ENCODE measurements around the gene CDH19.
"Not testable (repeated sequence)": the region's sequence is repeated elsewhere in the genome, so short reads cannot be mapped to it uniquely, and the experiment has no call there.

CDH19 gene

DNA sequence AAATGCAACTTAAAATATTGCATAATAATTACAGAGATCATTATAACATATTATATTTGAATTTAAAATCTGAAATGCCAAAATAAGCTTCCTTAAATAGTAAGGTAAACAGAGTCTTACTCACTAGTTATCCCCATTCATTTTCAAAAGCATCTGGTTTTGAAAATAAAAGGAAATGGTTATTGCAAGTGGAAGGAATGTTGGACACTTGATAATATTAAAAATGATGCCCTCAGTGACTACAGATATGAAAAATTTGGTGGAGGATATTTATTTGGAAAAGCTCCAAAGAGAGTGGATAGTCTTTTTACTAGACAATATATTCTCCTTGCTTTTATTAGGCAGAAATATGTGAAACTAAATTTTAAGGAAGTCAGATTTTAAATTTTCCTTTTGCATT, 39.7 kb downstream of the CDH19 start:
- no peak for DNase-seq (ENCODE audit: low read depth in 1 of 2, low spot score in 1 of 2)

DNA sequence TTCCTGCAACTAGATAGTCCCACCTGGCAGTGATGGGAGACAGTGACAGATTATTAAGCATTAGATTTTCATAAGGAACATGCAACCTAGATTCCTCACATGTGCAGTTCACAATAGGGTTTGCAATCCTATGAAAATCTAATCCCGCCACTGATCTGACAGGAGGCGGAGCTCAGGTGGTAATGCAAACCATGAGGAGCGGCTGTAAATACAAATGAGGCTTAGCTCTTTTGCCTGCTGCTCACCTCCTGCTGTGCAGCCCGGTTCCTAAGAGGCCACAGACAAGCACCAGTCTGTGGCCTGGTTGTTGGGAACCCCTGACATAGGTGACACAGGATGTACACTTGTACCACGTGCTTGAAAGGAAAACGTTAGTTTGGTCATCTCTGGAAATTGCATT, 41.6 kb downstream of the CDH19 start:
- DNase-seq (ENCODE audit: low read depth in 1 of 2, low spot score in 1 of 2), result no peak

DNA sequence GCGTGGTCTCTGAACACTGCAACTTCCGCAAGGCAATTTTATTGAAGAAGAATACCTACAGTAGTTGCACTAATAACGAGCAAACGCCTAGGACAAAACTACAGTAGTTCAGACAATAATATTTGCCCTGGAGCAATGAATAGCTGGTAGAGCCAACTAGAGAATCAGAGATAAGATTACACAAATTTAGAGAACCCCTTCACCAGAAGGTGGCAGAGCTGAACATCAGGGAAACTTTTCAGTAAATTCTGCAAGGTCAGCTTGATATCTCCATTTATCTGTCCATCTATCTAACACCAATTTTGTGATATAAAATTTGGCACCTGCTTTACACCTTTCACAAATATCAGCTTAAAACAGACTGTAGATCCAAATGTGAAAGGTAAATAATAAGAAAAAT, 43.8 kb downstream of the CDH19 start:
- no peak for DNase-seq (ENCODE audit: low read depth in 1 of 2, low spot score in 1 of 2)

DNA sequence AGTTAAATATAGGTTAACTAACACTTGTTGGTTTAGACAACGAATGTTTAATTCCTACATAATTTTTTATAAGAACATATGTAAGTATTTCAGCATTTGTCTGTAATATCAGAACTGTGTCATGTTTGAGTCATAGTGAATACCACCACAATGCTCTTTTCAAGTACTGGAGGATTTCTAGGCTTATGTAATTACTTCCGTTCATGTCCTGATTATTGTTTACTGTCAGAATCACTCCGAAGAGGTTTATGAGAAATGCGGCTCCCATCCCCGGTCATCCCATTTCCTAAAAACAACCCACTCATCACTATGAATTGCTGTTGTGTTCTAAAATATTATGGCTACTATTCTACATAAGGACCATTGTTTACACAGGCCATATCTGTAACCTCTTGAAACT, 45.1 kb downstream of the CDH19 start:
- DNase-seq (ENCODE audit: low read depth in 1 of 2, low spot score in 1 of 2), result no peak

DNA sequence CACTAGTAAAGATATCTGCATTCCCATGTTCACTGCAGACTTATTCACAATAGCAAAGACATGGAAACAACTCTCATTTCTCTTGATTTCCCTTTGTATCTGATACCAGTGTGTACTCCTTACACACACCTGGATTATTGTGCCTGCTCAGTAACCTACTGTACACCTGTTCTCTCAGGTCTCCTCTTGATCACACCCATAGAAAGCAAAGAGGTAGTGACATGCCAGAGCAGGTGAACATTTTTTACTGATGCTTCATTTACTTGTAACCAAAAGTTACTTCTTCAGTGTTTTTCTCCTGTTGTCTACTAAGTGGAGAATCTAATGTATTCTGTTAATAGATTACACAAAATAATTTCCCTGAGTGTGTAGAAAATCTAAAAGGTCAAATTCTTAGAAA, 46.8 kb downstream of the CDH19 start:
- no peak for DNase-seq (ENCODE audit: low read depth in 1 of 2, low spot score in 1 of 2)

DNA sequence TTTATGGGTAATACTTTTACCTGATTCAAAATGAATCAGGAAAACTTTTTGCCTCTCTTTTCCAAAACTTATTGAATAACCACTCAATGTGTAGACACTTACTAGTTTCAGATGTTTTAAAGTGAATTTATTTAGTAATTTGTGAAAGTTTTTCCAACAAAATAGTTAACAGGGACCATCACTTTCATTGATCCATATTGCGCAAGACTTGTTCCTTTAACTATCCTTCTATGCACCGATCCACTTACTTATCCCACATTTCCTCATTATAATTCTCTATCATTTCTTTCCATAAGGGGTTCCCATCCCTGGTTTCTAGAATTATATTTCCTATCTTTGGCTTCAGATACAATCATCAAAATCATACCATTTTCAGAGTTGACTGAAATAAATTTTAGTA, 48.3 kb downstream of the CDH19 start:
- DNase-seq (ENCODE audit: low read depth in 1 of 2, low spot score in 1 of 2), result no peak

DNA sequence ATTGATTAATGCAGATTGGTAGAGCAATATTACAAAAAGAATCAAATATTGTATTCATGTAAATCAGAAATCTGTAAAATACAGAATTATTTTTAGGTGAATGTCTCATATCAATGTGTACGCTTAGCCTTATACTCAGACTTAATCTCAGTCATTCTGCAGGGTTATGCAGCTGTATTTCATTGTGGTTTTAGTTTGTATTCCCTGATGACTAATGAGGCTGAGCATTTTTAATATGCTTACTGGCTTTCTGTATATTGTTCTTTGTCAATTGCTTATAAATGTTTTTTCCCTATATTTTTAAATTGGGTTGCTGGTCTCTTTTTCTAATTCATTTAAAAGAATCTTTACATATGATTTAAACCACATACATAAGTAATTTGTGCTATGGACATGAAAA, 50.1 kb downstream of the CDH19 start:
- DNase-seq (ENCODE audit: low read depth in 1 of 2, low spot score in 1 of 2), result no peak

DNA sequence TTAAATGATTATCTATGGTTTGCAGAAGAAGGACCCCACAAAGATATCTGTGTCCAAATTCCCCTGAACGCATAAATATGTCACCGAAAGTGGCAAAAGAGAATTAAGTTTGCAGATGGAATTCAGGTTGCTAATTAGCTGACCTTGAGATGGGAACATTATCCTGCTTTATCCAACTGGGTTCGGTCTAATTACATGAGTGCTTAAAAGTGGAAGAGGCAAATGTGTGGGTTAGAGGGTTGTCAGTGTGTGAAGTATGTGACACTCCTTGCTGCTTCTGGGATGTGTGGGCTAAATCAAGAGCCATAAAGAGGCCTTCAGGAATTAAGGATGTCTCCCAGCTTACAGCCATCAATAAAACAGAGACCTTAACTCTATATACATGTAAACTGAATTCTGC, 53.5 kb downstream of the CDH19 start:
- DNase-seq (ENCODE audit: low read depth in 1 of 2, low spot score in 1 of 2), result no peak

DNA sequence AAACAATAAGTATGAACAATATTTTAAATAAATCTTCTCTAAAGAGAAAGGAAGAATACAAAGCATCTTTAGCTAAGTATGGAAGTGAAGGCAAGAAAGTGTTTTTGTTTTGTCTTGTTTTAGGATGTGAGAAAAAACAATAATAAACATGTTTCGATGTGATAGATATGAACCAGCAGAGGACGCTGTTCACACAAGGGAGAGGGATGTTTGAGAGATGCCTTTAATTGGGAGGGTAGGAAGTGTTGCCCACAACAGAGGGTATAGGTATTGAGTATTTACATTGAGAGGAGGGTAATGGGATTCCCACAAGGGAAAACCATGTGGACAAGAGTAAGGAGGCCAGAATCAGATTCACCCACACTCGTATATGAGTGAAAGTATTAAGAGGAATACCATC, 55.1 kb downstream of the CDH19 start:
- DNase-seq (ENCODE audit: low read depth in 1 of 2, low spot score in 1 of 2), result no peak

DNA sequence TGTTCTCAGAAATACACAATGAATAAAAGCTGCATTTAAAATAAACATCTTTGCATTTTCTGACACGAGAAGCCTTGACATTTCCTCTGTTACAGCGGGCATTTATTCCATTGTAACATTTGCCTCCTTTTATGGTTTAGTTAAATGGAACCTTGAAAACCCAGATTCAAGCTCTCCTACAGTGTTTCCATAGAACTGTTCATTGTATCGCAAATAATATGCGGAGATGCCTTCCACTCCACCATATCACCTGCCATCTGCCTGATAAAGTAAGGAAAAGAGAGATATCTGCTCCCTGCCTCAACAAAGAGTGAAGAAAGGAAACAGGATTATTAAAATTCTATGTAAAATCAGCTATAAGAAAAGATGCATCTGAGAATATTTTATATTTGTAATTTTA, 69.8 kb downstream of the CDH19 start:
- DNase-seq (ENCODE audit: low read depth in 1 of 2, low spot score in 1 of 2), result no peak

DNA sequence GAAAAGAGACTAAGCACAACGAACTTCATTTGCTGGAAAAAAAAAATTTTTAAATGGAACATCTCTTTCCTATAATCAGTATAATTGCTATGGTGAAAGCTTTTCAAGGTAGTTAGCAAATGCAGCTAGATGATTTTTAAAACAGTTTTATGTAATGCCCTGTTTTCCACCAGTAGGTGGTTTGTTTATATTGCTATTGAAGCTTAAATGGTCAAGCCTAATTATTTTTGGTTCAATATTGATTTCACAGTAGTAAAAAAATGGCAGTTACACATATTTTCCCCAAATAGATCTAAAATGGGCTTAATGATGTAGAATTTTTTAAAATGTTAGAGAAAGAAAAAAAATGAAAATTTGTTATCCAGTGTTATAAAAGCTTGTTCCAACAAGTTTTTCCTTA, 70.2 kb downstream of the CDH19 start:
- DNase-seq (ENCODE audit: low read depth in 1 of 2, low spot score in 1 of 2), result no peak

DNA sequence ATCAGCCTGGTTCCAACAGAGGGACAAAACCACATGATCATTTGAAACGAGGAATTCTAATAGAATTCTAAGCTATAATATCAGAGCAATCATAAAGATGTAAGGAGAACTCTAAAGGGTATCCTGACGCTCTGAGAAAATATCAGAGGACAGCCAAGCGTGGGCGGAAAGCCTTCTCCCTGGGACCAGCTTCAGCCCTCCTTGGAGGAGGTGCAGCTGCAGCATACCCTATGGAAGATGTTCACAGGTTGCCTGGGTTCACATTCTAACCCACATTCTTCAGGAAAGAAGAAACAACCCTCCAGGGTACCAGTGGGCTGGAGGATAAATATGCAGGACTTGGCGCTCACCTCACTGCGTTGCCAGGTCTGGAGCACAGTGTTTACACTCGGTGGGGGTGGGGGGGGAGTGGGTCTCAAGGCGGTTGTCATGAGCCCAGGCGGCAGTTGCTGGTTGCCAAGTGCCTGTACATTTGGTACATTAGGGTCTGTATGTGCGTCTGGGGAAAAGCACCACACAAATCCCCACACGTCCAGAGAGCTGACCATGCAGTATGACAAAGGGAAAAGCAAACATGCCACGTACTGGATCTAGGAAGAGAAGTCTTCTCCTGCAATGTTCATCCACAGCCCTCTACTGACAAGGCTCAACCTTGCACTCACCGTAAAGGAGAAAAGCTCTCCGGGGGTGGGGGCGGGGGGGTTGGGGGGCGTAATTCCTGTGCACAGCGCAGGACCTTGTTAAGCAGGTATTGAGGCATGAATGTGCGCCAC, 80.5 kb downstream of the CDH19 start:
- DNase-seq (ENCODE audit: low read depth in 1 of 2, low spot score in 1 of 2), result no peak

DNA sequence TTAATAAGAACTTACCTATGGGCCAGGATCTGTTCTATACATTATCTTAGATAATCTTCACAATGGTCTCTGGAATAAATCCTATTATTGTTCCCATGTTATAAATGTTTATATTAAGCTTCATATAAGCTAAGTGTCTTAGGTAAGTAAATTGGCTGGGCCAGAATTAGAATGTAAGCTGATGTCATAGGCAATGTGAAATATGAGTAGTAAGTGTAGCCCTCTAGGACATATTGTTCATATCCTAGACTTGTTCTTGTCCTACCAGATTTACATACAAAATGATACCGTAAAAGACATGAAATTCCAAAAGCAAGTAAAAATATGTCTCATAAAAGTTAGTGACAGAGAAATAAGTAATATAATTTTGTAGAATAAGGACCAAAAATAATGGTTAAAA, 89.9 kb downstream of the CDH19 start:
- no peak for DNase-seq (ENCODE audit: low read depth in 1 of 2, low spot score in 1 of 2)

DNA sequence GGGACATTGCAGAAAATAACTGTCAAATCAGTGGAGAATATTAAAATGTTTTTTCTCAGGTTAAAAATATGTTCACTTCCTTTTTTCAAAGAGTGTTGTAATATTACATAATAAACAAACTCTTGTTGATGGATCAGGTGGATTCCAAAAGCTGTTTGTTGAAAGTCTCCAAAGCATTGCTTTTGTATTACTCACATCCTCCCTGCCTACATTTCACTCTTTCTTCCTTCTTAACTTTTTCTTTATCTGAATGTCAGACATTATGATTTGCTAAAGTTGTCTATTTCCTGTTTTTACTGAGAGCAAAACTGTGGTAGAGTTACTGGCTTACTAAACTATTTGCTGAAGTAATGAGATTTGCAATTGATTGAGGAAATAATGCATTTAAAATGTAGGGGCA, 92.1 kb downstream of the CDH19 start:
- DNase-seq (ENCODE audit: low read depth in 1 of 2, low spot score in 1 of 2), result no peak

DNA sequence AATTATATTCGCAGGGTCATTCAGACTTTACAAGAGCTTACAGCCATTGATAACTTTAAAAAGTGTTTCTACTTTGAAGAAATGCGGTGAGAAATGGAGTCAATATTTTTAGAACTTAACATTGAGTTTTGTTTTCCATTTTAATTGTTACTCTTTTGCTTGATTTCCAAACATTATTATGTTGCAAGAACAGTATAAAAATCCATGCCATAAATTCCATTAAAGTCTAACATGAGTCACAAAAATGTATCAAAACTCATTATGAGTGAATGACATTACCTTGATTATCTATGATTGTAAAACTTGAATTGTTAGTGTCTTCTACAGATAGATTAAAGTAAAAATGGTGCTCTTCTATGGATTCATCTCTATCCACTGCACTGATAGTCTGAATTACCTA, 92.6 kb downstream of the CDH19 start:
- no peak for DNase-seq (ENCODE audit: low read depth in 1 of 2, low spot score in 1 of 2)

DNA sequence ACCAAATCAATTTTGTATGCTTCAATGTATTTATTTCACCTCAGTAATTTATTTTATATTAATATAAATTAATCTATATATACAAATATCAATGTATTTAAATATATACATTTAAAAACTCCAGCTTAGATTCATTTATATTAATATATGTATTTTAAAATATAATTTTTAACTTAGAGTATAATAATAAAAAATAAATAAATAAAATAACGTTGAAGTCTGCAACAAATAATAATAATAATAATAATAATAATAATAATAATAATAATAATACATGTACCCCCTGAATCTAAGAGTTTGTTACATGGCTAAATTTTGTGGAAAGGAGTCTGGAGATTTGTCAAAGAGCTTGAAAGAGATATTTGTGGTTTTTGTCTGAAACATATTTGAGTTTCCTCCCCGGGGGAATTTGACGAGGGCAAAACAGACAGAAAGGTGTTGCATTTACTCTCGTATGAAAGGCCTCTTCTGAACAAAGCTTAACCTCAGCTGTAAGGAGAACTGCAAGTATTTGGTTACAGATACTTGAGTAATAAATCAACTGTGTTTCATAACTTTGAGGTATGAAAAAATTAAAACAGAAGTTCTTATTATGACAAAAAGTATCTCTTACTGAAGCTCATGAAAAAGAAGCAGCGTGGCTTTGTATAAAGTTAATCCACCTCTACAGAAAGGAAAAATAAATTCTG, 93.4 kb downstream of the CDH19 start:
- DNase-seq (ENCODE audit: low read depth in 1 of 2, low spot score in 1 of 2), result no peak

DNA sequence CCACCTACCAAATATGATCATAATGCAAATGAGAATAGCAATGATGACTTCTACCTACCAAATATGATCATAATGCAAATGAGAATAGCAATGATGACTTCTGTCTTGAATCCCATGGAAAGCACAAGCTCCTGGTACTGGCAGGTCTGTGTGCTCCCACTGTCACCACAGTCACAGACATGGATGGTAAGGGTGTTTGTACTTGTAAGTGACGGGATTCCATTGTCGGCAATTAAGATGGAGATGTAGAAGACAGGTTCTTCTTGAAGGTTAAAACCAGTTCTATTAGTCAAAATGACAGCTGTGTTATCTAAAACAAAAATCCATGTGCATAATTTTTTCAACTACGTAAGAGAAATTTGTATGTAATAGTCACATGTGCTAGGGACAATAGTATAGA, 95.0 kb downstream of the CDH19 start:
- DNase-seq (ENCODE audit: low read depth in 1 of 2, low spot score in 1 of 2), result no peak

DNA sequence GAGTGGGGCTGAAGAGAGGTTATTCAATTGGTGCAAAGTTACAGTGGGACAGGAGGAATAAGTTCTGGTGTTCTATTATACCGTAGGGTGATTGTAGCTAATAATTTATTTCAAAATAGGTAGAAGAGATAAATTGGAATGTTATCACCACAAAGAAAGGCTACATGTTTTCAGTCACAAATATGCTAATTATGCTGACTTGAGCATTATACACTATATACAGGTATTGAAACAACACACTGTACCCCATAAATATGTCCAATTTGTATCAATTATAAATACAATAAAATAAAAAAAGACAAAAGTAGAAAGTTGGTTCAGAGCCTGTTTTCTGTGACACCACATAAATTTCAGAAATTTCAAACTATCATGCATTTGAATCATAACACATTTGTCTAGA, 97.7 kb downstream of the CDH19 start:
- DNase-seq (ENCODE audit: low read depth in 1 of 2, low spot score in 1 of 2), result no peak

DNA sequence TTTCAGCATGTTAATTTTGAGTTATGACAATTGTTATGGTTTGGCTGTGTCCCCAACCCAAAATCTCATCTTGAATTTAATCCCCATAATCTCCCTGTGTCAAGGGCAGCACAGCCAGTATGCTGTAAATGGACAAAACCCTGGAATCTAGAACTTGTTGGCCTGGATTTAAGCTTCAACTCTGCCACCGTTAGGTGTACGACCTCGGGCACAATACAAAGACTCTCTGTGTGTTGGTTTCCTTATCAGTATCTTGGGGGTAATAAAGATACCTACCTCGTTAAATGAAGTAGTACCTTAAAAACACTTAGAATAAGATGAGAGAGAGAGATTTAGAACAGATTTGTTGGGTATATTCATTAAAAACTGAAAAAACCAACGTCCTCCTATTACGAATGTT, 106.5 kb downstream of the CDH19 start:
- no peak for DNase-seq (ENCODE audit: low read depth in 1 of 2, low spot score in 1 of 2)

DNA sequence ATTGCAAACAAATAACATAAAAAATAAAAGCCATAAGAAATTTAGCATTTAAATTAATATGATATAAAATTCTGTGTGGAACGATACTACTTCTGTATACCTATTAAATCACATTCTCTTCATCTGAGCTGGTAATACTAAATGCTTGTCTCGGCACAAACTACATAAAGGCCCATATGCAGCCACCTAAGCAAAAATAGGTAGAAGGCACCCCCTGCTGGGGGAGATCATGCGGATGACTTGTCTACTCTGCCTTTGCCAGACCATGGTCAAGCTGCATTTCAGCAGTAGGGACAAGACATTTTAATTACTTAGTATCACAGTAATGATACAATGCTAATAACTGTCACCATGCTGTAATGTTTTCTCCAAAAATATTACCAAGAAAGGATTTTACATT, 108.0 kb downstream of the CDH19 start:
- DNase-seq (ENCODE audit: low read depth in 1 of 2, low spot score in 1 of 2), result no peak

DNA sequence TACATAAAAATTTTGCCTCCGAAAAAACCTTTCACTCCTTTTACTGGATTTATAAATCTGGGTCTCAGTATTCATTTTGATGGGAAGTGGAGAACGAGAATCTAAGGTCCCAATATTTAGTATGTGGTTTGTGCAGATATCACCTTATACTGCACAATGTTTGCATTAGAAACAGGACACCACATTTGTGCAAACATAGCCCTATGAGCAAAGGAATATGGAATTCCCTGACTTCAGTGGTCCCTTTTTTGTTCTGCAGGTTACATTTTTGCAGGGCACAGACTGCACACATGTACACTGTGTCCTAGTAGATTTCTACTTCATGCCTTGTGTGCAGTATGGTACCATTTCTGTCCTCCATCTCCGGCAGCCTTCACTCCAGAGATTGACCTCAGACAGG, 130.0 kb downstream of the CDH19 start:
- no peak for DNase-seq (ENCODE audit: low read depth in 1 of 2, low spot score in 1 of 2)

DNA sequence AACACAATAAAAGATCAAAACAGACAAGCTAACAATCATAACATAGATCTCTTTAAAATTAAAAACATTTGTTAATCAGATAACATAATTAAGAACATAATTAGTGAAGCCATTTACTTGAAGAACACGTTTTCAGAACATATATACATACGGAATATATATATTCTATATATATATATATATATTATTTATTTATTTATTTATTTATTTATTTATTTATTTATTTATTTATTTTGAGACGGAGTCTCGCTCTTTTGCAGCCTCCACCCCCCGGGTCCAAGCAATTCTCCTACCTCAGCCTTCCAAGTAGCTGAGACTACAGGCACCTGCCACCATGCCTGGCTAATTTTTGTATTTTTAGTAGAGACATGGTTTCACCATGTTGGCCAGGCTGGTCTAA, 137.7 kb downstream of the CDH19 start:
- not testable (repeated sequence) for DNase-seq (ENCODE audit: low read depth in 1 of 2, low spot score in 1 of 2)

DNA sequence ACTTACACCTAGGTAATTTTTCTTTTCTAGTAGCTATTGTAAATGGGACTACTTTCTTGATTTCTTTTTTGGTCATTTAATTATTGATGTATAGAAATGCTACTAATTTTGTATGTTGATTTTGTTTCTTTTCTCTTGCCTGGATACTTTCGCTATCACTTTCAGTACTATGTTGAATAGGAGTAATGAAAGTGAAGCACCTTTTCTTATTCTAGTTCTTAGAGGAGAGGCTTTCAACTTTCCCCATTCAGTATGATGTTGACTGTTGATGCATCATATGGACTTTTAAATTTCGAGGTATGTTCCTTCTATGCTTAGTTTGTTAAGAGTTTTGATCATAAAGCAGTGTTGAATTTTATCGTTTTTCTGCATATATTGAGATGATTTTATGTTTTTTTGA, 142.5 kb downstream of the CDH19 start:
- DNase-seq (ENCODE audit: low read depth in 1 of 2, low spot score in 1 of 2), result no peak

All from activated CD4-positive, alpha-beta T cell treated with anti-CD3 and anti-CD28 coated beads, Interleukin-2, amount 50 U/mL, for 24 hours (primary cell).